Kidney (tissue), 22 donors: ENCODE measurements around the gene PACSIN2. TPM values are rescaled to one million over a fixed set of nuclear protein-coding genes. Genes with fewer than 3 reads are reported as not detected.
A peak's percentile ranks its signal among the peaks of the same experiment; 100 is the strongest.

Source experiments
- DNase-seq, 5 donors: peaks; one replicate each; pipeline ENCODE4 v3.0.0-alpha.2; 2013 to 2020
- FAIRE-seq: peaks from 2 replicates; lab custom pipeline; 2012; peaks lifted over from hg19 to GRCh38; lab: Jason Lieb, UNC
- H3K27ac ChIP-seq, 2 donors: one replicate each; pipeline ENCODE4 v1.7.0; 2013; ENCODE audit warnings: low read depth in 2 of 2, low read length in 2 of 2, inconsistent platforms in 1 of 2
- H3K27me3 ChIP-seq: one replicate; pipeline ENCODE4 v1.7.1; 2013; ENCODE audit warnings: low read length, inconsistent platforms; ENCODE audit not compliant: control insufficient read depth, insufficient read depth
- H3K36me3 ChIP-seq, 3 donors: one replicate each; pipeline versions ENCODE4 v1.7.0 to v1.7.1; 2013; ENCODE audit warnings: low read length in 3 of 3, control low read depth in 1 of 3, inconsistent platforms in 1 of 3; ENCODE audit not compliant: insufficient read depth in 3 of 3, control insufficient read depth in 2 of 3
- H3K4me1 ChIP-seq, 3 donors: one replicate each; pipeline versions ENCODE4 v1.7.0 to v1.7.1; 2013; ENCODE audit warnings: low read length in 3 of 3, inconsistent platforms in 1 of 3, low read depth in 1 of 3; ENCODE audit not compliant: control insufficient read depth in 2 of 3, insufficient read depth in 2 of 3
- H3K4me3 ChIP-seq, 3 donors: one replicate each; pipeline versions ENCODE4 v1.7.0 to v1.8.1; 2013; ENCODE audit warnings: low read length in 3 of 3, control low read depth in 1 of 3, inconsistent platforms in 1 of 3
- H3K9ac ChIP-seq, 3 donors: one replicate each; pipeline versions ENCODE4 v1.7.0 to v1.7.1; 2013; ENCODE audit warnings: low read length in 3 of 3, control low read depth in 1 of 3, inconsistent platforms in 1 of 3
- H3K9me3 ChIP-seq, 3 donors: one replicate each; pipeline versions ENCODE4 v1.7.0 to v1.7.1; 2013; ENCODE audit warnings: low read length in 3 of 3, control low read depth in 1 of 3, inconsistent platforms in 1 of 3; ENCODE audit not compliant: control insufficient read depth in 2 of 3, insufficient read depth in 1 of 3
- intact Hi-C: fragments of 100-400 bp; cut with DNase I; formaldehyde crosslinking; loops from one replicate; pipeline ENCODE4 v1.11.1; 2022
- long read RNA-seq, 10 donors: library from polyadenylated mRNA in 1 of 10; unstranded in 1 of 10; transcript quantifications; one replicate each; pipeline ENCODE4 v2.0.0 and lab custom pipeline, GENCODE V29; 2021 to 2026
- polyA plus RNA-seq: library from polyadenylated mRNA; stranded (reverse); fragments of 350-450 nt; fragmentation: Illumina TruSeq; extraction: RNeasy Lipid Tissue Mini Kit (QIAGEN cat#74804); gene quantifications from one replicate; pipeline ENCODE4 v1.2.3, GENCODE V29; 2014; ENCODE audit warnings: low read depth, low replicate concordance; ENCODE audit not compliant: insufficient read depth
- total RNA-seq: library from RNA; stranded (reverse); fragmentation: NEBNext Ultra II Directional; extraction: Animal tissue kit (Norgen Biotek cat#: 25700); gene quantifications from one replicate; pipeline ENCODE4 v1.2.1, GENCODE V29; 2021
- TF ChIP-seq, protein P1 (sequence below): IDR thresholded peaks from 3 replicates; pipeline ENCODE4 v1.5.1; 2012; ENCODE audit warnings: mild to moderate bottlenecking, moderate library complexity, borderline replicate concordance; ENCODE audit not compliant: insufficient read depth; ENCODE audit errors: extremely low read depth
- donor health status: control.
- donor health status: control.
- donor health status: control.
- donor health status: control.
- donor health status: control.
- donor health status: DM: yes; HTN: yes; CAD: no.
- donor health status: Normal renal cell carcinoma (clear cell type).

The PACSIN2 gene, protein sequence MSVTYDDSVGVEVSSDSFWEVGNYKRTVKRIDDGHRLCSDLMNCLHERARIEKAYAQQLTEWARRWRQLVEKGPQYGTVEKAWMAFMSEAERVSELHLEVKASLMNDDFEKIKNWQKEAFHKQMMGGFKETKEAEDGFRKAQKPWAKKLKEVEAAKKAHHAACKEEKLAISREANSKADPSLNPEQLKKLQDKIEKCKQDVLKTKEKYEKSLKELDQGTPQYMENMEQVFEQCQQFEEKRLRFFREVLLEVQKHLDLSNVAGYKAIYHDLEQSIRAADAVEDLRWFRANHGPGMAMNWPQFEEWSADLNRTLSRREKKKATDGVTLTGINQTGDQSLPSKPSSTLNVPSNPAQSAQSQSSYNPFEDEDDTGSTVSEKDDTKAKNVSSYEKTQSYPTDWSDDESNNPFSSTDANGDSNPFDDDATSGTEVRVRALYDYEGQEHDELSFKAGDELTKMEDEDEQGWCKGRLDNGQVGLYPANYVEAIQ
- total RNA-seq (105 TPM), polyA plus RNA-seq (56.3 TPM)
- long read RNA-seq, donor 1, transcript PACSIN2-201 (11 exons, 3,249 nt), result major isoform, 5 of 10 reads
- long read RNA-seq, donor 1, partial matches to known transcripts, result 5 of 10 reads
- long read RNA-seq, donor 1, other reads (novel, unspliced or antisense), result 0 of 10 reads
- long read RNA-seq, donor 2, transcript PACSIN2-201 (11 exons, 3,249 nt), result major isoform, 9 of 20 reads
- long read RNA-seq, donor 2, partial matches to known transcripts, result 11 of 20 reads
- long read RNA-seq, donor 2, other reads (novel, unspliced or antisense), result 0 of 20 reads
- long read RNA-seq, donor 3, transcript PACSIN2-201 (11 exons, 3,249 nt), result major isoform, 8 of 44 reads
- long read RNA-seq, donor 3, partial matches to known transcripts, result 36 of 44 reads
- long read RNA-seq, donor 3, other reads (novel, unspliced or antisense), result 0 of 44 reads
- long read RNA-seq, donor 4, transcript PACSIN2-201 (11 exons, 3,249 nt), result major isoform, 7 of 7 reads
- long read RNA-seq, donor 4, partial matches to known transcripts, result 0 of 7 reads
- long read RNA-seq, donor 4, other reads (novel, unspliced or antisense), result 0 of 7 reads
- long read RNA-seq, donor 5, result 0 reads
- long read RNA-seq, donor 6, result 0 reads
- long read RNA-seq, donor 7, transcript PACSIN2-201 (11 exons, 3,249 nt), result major isoform, 79 of 137 reads
- long read RNA-seq, donor 7, partial matches to known transcripts, result 7 of 137 reads
- long read RNA-seq, donor 7, other reads (novel, unspliced or antisense), result 51 of 137 reads
- long read RNA-seq, donor 8, transcript PACSIN2-201 (11 exons, 3,249 nt), result major isoform, 5 of 5 reads
- long read RNA-seq, donor 8, partial matches to known transcripts, result 0 of 5 reads
- long read RNA-seq, donor 8, other reads (novel, unspliced or antisense), result 0 of 5 reads
- long read RNA-seq, donor 9, partial matches to known transcripts, result 0 of 1 reads
- long read RNA-seq, donor 9, other reads (novel, unspliced or antisense), result 0 of 1 reads
- long read RNA-seq, donor 10, transcript PACSIN2-201 (11 exons, 3,249 nt), result major isoform, 7 of 7 reads
- long read RNA-seq, donor 10, partial matches to known transcripts, result 0 of 7 reads
- long read RNA-seq, donor 10, other reads (novel, unspliced or antisense), result 0 of 7 reads

DNA sequence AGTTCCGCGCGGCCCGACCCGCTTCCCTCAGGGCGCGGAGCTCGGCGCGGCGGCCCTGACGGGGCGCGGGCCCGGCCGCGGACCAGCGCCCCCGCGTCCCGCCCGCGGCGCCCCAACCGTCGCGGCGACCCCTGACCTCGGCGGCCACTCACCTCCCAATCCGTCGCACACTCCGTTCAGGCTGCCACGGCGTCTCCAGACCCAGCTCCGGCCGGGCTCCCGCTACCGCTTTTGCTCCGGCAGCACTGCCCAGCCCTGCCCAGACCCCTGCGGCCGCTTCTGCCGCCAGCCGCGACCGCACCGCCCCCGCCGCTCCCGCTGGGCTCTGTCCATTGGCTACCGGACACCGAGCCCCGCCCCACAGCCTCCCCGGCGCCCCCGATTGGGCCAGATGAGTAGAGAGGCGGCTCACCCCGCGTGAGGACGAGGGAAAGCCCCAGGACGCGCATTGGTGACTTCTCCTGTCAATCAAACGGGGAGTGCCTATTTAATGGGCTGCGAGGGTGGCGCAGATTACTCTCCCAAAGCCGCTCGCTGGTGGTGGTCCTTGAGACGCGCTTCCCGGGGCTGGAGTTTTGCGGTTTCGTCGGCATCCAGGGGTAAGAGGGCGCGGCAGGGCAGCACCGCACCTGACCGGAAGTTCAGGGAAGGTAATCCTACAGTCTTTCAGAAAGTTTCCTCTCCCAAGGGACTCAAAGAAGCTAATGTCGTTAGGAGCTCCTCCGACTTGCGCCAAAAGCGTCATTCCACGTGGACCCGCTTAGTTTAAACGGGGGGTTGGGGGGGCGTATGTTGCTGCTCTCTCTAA lies at the start of gene PACSIN2:
TSS of gene PACSIN2 (minus strand) at position 281 of the 808 bp plus-strand sequence. CDS start 103,069 bp downstream, outside the sequence.
- intact Hi-C loops, result no loop called here
- Histone ChIP-seq H3K9ac (peak within 1 kb of the TSS; percentile 73 to 75 (median 74)), H3K27ac (peak within 1 kb of the TSS; percentile 78 to 87), H3K4me1 (peaks cover 0 to 28% (median 25%) of the 10 kb centered on the region in 3 donors), H3K36me3 (no peaks in the 10 kb centered on the region), H3K27me3 (no peaks in the 10 kb centered on the region), H3K4me3 (peak within 1 kb of the TSS; percentile 79 to 89 (median 79)), H3K9me3 (no peaks in the 10 kb centered on the region)
- TF ChIP-seq, protein P1, sequence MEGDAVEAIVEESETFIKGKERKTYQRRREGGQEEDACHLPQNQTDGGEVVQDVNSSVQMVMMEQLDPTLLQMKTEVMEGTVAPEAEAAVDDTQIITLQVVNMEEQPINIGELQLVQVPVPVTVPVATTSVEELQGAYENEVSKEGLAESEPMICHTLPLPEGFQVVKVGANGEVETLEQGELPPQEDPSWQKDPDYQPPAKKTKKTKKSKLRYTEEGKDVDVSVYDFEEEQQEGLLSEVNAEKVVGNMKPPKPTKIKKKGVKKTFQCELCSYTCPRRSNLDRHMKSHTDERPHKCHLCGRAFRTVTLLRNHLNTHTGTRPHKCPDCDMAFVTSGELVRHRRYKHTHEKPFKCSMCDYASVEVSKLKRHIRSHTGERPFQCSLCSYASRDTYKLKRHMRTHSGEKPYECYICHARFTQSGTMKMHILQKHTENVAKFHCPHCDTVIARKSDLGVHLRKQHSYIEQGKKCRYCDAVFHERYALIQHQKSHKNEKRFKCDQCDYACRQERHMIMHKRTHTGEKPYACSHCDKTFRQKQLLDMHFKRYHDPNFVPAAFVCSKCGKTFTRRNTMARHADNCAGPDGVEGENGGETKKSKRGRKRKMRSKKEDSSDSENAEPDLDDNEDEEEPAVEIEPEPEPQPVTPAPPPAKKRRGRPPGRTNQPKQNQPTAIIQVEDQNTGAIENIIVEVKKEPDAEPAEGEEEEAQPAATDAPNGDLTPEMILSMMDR, result no peak
- DNase-seq (peak; percentile 99 to 100 (median 100)), FAIRE-seq (no peak)

DNA sequence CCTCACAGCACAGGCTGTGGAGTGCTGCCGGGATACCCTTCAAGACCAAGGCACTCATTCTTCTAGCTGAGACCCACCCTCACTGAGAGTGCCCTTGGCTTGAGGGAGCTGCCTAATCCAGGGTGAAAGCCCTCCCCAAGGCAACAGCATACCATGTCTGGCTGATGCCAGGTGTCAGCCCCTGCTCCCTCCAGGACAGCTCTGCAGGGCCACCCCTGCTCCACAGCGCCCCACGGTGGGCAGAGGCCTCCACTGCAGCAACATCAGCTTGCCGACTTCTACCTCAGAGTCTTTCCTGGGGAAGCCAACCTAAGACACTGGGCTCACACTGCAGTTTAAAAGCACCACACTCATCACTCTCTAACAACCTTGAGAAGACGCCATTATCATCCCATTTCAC lies 45.2 kb upstream of the PACSIN2 start:
- intact Hi-C loops, result no loop called here
- Histone ChIP-seq H3K27ac (no peak overlapping the region), H3K4me3 (no peak overlapping the region), H3K9me3 (no peaks in the 10 kb centered on the region), H3K36me3 (peaks cover 0 to 4% (median 3%) of the 10 kb centered on the region in 3 donors), H3K4me1 (no peaks in the 10 kb centered on the region), H3K9ac (no peak overlapping the region), H3K27me3 (no peaks in the 10 kb centered on the region)
- FAIRE-seq, result no peak
- peak in 1 of 5 donors; percentile 46 for DNase-seq
- TF ChIP-seq, protein P1, result peak; percentile 21
